HUDEP-2 (cell line): ENCODE data around the gene PRUNE2.

Source experiments
- DNase-seq, 76 experiments: peaks; one replicate each; lab custom pipeline; 2025; ENCODE audit not compliant: unreplicated experiment in 76 of 76; lab: John Stamatoyannopoulos, UW

The PRUNE2 gene

GRCh38 chr9:76737154-76737902, 168.6 kb downstream of the PRUNE2 start:
- DNase-seq: no peak

DNA sequence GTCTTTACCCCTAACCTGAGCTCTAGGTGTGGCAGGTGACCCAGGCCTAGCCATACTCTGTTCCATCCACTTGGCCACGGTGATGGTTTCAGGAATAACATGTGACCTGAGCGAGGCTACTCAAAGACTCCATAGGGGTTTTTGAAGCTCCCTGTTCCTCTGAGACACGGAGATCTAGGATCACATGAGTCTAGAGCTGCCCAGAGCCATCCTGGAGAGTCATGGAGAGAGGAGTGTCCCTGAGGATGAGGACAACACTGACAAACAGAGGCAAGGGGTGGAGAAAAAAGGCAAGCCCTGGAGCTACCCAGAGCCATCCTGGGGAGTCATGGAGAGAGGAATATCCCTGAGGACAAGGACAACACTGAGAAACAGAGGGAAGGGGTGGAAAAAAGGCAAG, 171.2 kb downstream of the PRUNE2 start:
- no peak for DNase-seq

GRCh38 chr9:76733096-76733495, 172.8 kb downstream of the PRUNE2 start:
- no peak for DNase-seq

DNA sequence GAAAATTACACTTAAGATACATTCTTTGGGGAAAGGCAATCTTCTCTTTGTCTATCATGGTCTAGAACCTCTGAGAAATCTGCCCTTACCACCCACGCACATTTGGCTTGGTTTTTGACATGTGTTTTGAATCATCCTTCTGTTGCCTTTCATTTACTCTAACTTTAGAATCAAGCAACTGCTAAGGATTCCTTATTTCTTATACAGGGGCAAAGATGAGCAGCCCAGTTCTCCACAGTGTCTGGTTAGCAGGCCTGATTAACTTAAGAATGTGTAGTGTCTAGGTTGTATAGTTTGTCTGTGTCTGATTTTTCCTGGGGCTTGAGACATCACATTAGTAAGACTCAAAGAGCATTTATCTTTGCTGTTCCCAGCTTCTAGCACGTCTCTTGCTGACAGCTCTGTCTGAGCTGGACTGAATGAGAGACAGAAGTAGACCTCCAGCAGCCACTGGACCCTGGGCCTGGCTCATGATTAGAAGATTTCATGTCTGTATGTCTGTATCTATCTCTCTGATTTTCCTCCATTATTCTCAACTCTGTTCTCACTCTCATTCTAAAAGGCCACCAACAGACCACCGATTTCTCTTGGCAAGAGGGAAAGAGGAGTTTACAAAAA, 173.5 kb downstream of the PRUNE2 start:
- DNase-seq: no peak

DNA sequence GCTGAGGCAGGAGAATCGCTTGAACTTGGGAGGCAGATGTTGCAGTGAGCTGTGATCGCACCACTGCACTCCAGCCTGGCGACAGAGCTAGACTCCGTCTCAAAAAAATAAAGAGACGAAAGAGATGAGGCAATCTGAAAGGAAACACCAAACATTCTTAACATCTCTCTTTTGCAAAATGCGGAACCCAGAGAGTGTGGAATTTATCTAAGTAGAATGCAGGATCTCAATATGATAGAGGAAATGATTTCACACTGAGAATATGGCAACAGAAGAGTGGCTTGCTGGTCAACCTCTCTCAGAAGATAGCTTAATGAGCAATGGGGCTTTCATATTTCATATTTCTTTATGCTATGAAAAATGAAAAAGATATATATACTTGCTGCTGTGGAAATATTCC, 175.1 kb downstream of the PRUNE2 start:
- no peak for DNase-seq

GRCh38 chr9:76729980-76730737, 175.8 kb downstream of the PRUNE2 start:
- DNase-seq: no peak

DNA sequence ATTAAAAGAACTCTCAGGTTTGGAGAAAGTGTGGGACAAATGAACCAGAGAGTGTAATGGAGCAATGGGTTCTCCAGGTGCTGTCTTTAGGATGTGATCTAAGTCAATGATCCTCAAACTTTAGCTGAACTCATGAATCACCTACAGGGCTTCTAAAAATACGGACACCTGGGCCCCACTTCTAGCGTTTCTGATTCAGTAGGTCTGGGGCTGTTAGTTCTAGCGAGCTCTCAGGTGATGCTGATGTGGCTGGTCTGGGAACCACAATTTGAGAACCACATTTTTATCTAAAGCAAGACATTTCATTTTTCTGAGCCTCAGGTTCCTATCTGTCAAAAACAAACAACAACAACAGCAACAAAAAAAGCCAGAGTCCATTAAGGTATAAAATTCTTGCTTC, 176.8 kb downstream of the PRUNE2 start:
- no peak for DNase-seq

- no peak for DNase-seq
Measured at GRCh38 chr9:76725885-76726284, 180.0 kb downstream of the PRUNE2 start.

DNA sequence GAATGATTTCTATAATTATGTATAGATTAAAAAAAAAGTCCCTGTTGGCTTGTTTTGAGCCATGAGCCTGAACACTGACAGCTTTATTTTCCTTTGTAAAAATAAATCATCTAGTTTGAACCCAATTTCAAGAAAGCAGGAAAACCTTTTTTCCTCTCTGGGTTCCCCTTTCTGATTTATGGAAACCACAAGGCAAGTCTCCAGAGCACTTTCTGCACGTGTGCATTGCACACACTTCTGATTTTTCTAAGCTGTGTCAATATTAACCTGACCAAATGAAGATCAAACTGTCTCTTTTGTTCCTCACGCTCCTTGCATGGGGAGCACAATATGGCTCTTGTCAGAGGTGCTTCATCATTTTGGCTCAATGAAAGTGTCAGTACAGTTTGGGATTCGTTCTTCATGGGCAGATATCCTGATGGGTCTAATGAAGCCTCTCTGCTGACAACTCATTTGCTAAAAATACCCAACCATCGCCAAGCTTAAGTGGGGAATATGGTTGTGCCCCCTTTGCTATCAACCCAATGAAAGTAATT, 180.8 kb downstream of the PRUNE2 start:
- DNase-seq: no peak

DNA sequence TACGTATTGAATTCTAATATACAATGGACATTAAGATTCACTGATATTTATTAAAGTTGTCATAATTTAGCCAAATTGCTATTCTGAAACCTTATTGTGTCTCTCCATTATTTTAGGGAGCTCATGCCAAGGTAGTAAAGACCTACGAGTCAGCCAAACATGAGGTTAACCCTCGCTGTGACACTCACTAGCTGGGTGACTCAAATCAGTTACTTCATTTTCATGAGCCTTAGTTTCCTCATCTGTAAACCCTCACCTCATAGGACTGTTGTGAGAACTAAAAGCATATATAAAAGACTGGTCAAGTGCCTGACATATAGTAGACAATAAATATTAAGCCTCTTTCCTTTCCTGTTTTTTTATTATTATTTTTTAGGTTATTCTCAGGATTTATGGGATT, 185.7 kb downstream of the PRUNE2 start:
- no peak for DNase-seq

- DNase-seq: no peak
Measured at GRCh38 chr9:76718166-76718565, 187.7 kb downstream of the PRUNE2 start.

GRCh38 chr9:76717613-76718012, 188.3 kb downstream of the PRUNE2 start:
- no peak for DNase-seq

- no peak for DNase-seq
Measured at GRCh38 chr9:76717176-76717575, 188.7 kb downstream of the PRUNE2 start.

DNA sequence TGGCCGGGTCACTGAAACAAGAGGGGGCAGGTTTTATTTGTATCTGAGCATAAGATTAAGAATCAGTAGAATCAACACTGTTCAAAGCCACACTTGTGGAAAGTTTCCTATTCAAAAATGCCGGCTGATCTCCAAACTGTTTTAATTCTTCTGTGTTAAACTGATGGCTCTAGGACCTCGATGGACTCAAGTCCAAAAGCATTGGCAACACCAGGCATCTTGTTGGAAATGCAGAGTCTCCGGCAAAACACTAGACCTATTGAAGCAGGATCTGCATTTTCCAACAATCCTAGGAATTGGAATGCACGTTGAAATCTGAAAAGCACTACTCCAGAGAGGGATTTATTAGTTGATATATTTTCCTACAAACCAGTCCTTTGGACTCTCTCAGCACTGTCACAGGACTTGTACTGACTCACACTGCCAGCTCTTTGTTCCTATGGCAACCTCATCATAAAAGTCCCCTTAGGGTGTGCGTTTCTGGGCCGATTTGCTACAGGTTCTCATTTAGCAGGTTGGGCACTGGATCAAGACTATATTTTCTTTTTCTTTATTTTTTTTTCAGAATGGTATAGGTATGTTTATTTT, 189.7 kb downstream of the PRUNE2 start:
- no peak for DNase-seq

DNA sequence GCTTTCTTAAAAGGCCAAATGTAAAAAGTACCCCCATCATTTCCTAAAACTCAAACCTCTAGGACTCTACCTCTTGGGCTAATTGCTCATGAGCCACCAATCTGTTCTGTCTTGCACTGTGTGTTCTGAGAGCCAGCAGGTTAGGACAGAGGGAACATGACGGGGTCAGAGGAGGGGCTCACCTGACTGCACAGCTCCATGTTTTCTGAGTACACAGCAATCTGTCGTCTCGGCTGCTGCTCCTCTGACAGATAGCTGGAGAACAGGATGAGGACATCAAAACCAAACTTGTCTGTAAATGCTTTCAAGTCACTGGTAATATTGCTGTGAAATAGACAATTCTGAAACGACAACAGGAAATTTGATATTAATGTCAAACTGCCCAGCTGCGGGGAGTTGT, 192.5 kb downstream of the PRUNE2 start:
- no peak for DNase-seq

DNA sequence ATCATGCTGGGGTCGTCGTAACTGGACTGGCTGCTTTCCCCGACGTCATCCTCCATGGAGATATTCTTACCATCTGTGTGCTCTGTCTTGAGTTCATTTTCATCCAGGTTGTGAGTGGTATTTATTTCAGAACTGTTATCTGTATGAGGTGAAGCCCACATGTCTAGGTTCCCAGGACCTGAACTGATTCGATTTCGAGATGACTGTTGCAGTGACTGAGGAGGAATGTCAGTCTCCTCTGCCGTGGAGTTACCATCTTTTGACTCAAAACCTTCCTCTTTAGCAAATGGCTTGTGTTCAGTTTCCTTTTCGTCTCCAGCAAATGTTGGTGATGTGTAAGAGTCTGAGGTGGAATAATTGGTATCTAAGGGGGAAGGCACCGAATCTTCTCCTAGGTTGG, 196.9 kb downstream of the PRUNE2 start:
- no peak for DNase-seq

GRCh38 chr9:76707510-76707909, 198.4 kb downstream of the PRUNE2 start:
- DNase-seq: no peak

GRCh38 chr9:76704593-76705204, 201.2 kb downstream of the PRUNE2 start:
- DNase-seq: peak in 33 of 76 experiments; percentile 4 to 66 (median 32)

- no peak for DNase-seq
Measured at GRCh38 chr9:76703270-76703669, 202.6 kb downstream of the PRUNE2 start.

DNA sequence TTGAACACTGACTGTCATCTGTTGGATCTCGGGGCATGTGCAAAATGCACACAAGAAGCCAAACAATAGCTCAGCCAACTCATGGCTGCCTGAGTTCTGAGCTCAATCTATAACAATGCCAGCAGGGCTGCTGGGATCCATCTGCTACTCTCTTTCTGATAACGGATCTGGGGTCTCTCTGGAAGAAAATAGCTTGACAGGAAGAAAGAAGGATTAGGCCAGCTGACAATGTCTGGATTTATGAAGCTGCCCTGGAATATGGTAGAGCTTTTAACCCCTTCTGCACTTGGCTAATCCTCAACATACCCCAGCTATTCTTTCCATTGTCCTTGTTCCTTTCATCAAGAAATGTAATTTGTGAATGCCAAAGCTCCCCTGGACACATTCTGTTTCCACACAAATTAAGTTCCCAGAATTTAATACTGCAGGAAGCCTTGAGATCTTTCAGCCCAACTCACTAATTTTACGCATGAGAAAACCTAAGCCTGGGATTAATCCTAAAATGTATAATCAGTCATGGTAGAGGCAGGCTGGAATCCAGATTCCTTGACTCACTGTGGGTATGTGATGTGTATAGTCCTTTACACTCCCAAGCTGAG, 204.4 kb downstream of the PRUNE2 start:
- no peak for DNase-seq
